DOHH2 (cell line): ENCODE measurements around the gene GALNT2.
A peak's percentile ranks its signal among the peaks of the same experiment; 100 is the strongest.

Experiments
- H3F3A ChIP-seq: fragments of 200-600 bp; sonication (generic), shearing (Covaris generic); 2 replicates; pipeline ENCODE4 v1.6.0; 2016; ENCODE audit warnings: antibody characterized with exemption, mild to moderate bottlenecking; ENCODE audit not compliant: control insufficient read depth, insufficient read depth
- H3K27ac ChIP-seq: fragments of 200-600 bp; sonication (generic); 2 replicates; pipeline ENCODE4 v1.5.1; 2014; ENCODE audit warnings: low read depth, mild to moderate bottlenecking, low read length, moderate library complexity
- H3K27me3 ChIP-seq: fragments of 200-600 bp; sonication (generic); 2 replicates; pipeline ENCODE4 v1.6.1; 2014; ENCODE audit warnings: mild to moderate bottlenecking, low read length, mixed read lengths; ENCODE audit not compliant: control insufficient read depth
- H3K36me3 ChIP-seq: fragments of 200-600 bp; sonication (generic); 2 replicates; pipeline ENCODE4 v1.6.1; 2014; ENCODE audit warnings: mild to moderate bottlenecking, low read length, moderate library complexity, mixed read lengths; ENCODE audit not compliant: control insufficient read depth
- H3K4me1 ChIP-seq: fragments of 200-600 bp; sonication (generic); 2 replicates; pipeline ENCODE4 v1.6.1; 2014; ENCODE audit warnings: mild to moderate bottlenecking, low read length, mixed read lengths; ENCODE audit not compliant: control insufficient read depth
- H3K4me2 ChIP-seq: fragments of 200-600 bp; sonication (generic); 2 replicates; pipeline ENCODE4 v1.6.0; 2014; ENCODE audit warnings: mild to moderate bottlenecking, low read length, moderate library complexity
- H3K4me3 ChIP-seq: fragments of 200-600 bp; sonication (generic); 2 replicates; pipeline ENCODE4 v1.5.1; 2014; ENCODE audit warnings: mild to moderate bottlenecking, low read length, mixed read lengths
- H3K79me2 ChIP-seq: fragments of 200-600 bp; sonication (generic); 2 replicates; pipeline ENCODE4 v1.6.1; 2014; ENCODE audit warnings: mild to moderate bottlenecking, low read length, mixed read lengths; ENCODE audit not compliant: control insufficient read depth
- H3K9me2 ChIP-seq: fragments of 200-600 bp; sonication (generic); replicated peaks from 2 replicates; pipeline ENCODE4 v1.6.1; 2014; ENCODE audit warnings: mild to moderate bottlenecking, low read length, mixed read lengths; ENCODE audit not compliant: control insufficient read depth
- H3K9me3 ChIP-seq: fragments of 200-600 bp; sonication (generic); 2 replicates; pipeline ENCODE4 v1.6.1; 2014; ENCODE audit warnings: antibody characterized with exemption, low read length, mixed read lengths; ENCODE audit not compliant: control insufficient read depth, insufficient read depth
- H4K20me1 ChIP-seq: fragments of 200-600 bp; sonication (generic); 2 replicates; pipeline ENCODE4 v1.6.0; 2014; ENCODE audit warnings: low read depth, mild to moderate bottlenecking, antibody characterized with exemption, low read length, moderate library complexity; ENCODE audit not compliant: control insufficient read depth, insufficient read depth
- EZH2phosphoT487 ChIP-seq: fragments of 200-600 bp; sonication (generic); IDR thresholded peaks from 2 replicates; pipeline ENCODE4 v1.6.1; 2017; ENCODE audit warnings: borderline replicate concordance, mild to moderate bottlenecking, antibody characterized with exemption, low read length, moderate library complexity, mixed read lengths
- TF ChIP-seq, protein P1 (sequence below): fragments of 200-600 bp; sonication (generic); IDR thresholded peaks from one replicate; pipeline ENCODE4 v1.5.1; 2014; ENCODE audit warnings: antibody characterized with exemption, mild to moderate bottlenecking, low read depth, low read length; ENCODE audit not compliant: poor library complexity, severe bottlenecking

Gene GALNT2

DNA sequence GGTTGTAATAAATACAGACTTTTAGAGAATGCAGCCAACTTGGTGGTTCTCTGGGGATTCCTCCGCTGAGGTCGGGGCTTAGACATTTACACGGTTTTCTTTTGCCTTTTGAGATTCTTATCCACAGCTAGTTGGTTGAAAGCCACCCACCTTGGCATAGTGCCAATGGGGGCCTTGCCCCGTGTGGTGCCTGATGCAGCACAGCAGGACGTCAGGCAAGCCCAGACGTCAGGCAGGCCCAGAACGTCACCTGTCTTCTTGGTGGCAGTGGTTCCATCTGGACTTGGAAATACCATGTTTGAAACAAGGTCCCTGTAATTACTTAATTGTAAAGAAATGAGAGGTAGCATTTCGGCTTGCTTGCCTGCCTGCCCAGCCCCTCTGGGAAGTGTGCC lies 78.5 kb downstream of the GALNT2 start:
- H3K9me3 ChIP-seq, result no peaks in the 10 kb centered on the region
- peaks cover 11% of the 10 kb centered on the region for H3F3A ChIP-seq
- H3K9me2 ChIP-seq, result no peaks in the 10 kb centered on the region
- H3K4me3 ChIP-seq, result peak overlapping the region; percentile 71
- H3K27me3 ChIP-seq, result no peaks in the 10 kb centered on the region
- H3K79me2 ChIP-seq, result peaks cover 91% of the 10 kb centered on the region
- H4K20me1 ChIP-seq, result no peaks in the 10 kb centered on the region
- TF ChIP-seq, protein P1, sequence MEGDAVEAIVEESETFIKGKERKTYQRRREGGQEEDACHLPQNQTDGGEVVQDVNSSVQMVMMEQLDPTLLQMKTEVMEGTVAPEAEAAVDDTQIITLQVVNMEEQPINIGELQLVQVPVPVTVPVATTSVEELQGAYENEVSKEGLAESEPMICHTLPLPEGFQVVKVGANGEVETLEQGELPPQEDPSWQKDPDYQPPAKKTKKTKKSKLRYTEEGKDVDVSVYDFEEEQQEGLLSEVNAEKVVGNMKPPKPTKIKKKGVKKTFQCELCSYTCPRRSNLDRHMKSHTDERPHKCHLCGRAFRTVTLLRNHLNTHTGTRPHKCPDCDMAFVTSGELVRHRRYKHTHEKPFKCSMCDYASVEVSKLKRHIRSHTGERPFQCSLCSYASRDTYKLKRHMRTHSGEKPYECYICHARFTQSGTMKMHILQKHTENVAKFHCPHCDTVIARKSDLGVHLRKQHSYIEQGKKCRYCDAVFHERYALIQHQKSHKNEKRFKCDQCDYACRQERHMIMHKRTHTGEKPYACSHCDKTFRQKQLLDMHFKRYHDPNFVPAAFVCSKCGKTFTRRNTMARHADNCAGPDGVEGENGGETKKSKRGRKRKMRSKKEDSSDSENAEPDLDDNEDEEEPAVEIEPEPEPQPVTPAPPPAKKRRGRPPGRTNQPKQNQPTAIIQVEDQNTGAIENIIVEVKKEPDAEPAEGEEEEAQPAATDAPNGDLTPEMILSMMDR, result no peak
- no peak for TF ChIP-seq EZH2phosphoT487
- peak overlapping the region; percentile 96 for H3K4me2 ChIP-seq
- no peaks in the 10 kb centered on the region for H3K36me3 ChIP-seq
- peak overlapping the region; percentile 91 for H3K27ac ChIP-seq
- H3K4me1 ChIP-seq, result peaks cover 79% of the 10 kb centered on the region

DNA sequence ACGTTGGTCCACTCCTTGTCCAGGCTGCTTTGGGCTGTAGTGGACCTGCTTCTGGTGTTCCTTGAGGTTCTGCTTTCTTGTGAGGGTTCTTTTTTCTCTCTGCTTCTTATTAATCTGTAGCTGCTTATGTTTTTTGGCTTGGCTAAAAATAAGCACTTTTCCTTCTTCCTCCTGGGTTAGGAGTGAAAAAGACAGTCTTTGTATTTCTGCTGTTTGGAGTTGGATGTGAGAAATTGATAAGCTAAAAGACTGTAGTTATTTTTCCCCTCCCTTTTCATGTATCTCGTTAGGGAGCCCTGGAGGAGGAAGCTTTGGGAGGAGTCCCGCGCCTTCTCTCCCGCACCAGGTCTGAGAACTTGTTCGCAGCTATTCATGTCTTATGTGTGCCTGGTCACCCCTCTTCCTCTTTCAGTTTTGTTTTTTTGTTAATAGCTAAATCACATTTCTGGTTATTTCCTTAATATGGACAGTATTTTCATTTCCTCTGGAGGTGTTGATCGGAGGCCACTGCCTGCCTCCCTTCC lies 79.0 kb downstream of the GALNT2 start:
- H4K20me1 ChIP-seq, result no peaks in the 10 kb centered on the region
- peaks cover 81% of the 10 kb centered on the region for H3K4me1 ChIP-seq
- peaks cover 11% of the 10 kb centered on the region for H3F3A ChIP-seq
- no peaks in the 10 kb centered on the region for H3K9me2 ChIP-seq
- no peaks in the 10 kb centered on the region for H3K9me3 ChIP-seq
- H3K36me3 ChIP-seq, result peaks cover 2% of the 10 kb centered on the region; the same call in 1 of the 2 replicates
- peak overlapping the region; percentile 71 for H3K4me3 ChIP-seq
- H3K79me2 ChIP-seq, result peaks cover 92% of the 10 kb centered on the region
- H3K27me3 ChIP-seq, result no peaks in the 10 kb centered on the region
- TF ChIP-seq, protein P1, result no peak
- no peak for TF ChIP-seq EZH2phosphoT487
- peak overlapping the region; percentile 91 for H3K27ac ChIP-seq
- peak overlapping the region; percentile 96 for H3K4me2 ChIP-seq

DNA sequence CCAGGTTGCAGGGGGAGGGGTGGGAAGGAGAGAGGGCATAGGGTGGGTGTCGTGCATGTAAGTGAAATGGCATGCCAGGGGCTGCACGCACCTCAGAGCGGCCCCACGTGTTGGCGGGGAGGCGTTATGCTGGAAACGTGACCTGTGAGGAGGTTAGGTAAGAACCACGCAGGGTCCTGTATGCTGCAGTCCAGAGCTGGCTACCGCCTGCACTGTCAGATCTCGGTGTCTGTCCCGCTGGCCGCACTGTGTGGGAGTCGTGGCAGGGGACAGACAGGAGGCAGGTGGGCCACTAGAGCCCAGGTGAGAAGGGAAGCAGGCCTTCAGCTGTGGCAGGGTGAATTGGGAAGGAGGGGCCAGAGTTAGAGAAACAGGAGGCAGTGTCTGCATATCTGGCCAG lies 79.7 kb downstream of the GALNT2 start:
- H3K4me3 ChIP-seq, result peak overlapping the region; percentile 71
- H3K4me1 ChIP-seq, result peaks cover 87% of the 10 kb centered on the region
- peaks cover 11% of the 10 kb centered on the region for H3F3A ChIP-seq
- no peaks in the 10 kb centered on the region for H3K9me2 ChIP-seq
- TF ChIP-seq, protein P1, result no peak
- no peak for TF ChIP-seq EZH2phosphoT487
- peaks cover 5% of the 10 kb centered on the region; the same call in 1 of the 2 replicates for H3K36me3 ChIP-seq
- no peaks in the 10 kb centered on the region for H3K27me3 ChIP-seq
- peaks cover 95% of the 10 kb centered on the region for H3K79me2 ChIP-seq
- peak overlapping the region; percentile 96 for H3K4me2 ChIP-seq
- peak overlapping the region; percentile 91 for H3K27ac ChIP-seq
- H4K20me1 ChIP-seq, result no peaks in the 10 kb centered on the region
- H3K9me3 ChIP-seq, result no peaks in the 10 kb centered on the region
